CD14-positive monocyte (primary cell): ENCODE data around the gene TBL1XR1. TPM values are rescaled to one million over a fixed set of nuclear protein-coding genes. Genes with fewer than 3 reads are reported as not detected.

Experiments
- DNase-seq, 3 donors: peaks; one replicate each; pipeline ENCODE4 v3.0.0-alpha.2; 2011 to 2022
- H2AFZ ChIP-seq: 2 replicates; pipeline ENCODE4 v1.6.0; 2012; ENCODE audit warnings: mild to moderate bottlenecking, low read depth, low read length, inconsistent platforms; ENCODE audit not compliant: insufficient read depth, poor library complexity, severe bottlenecking
- H3K27ac ChIP-seq, 2 donors: 1 replicate in 1 of 2; 2 replicates in 1 of 2; pipeline ENCODE4 v1.5.1; 2012 to 2013; ENCODE audit warnings: low read length in 2 of 2, control low read depth in 1 of 2, inconsistent platforms in 1 of 2, low read depth in 1 of 2, mild to moderate bottlenecking in 1 of 2
- H3K27me3 ChIP-seq, 2 donors: one replicate each; pipeline versions ENCODE4 v1.6.0 to v1.6.1; 2011 to 2013; ENCODE audit warnings: low read length in 2 of 2; ENCODE audit not compliant: control insufficient read depth in 2 of 2, insufficient read depth in 2 of 2
- H3K36me3 ChIP-seq, 2 donors: replicated peaks in 1 of 2; 1 replicate in 1 of 2; 2 replicates in 1 of 2; pipeline versions ENCODE4 v1.5.1 to v1.6.1; 2012 to 2013; ENCODE audit warnings: low read length in 2 of 2, control low read depth in 1 of 2, inconsistent platforms in 1 of 2, mild to moderate bottlenecking in 1 of 2; ENCODE audit not compliant: insufficient read depth in 2 of 2, control insufficient read depth in 1 of 2
- H3K4me1 ChIP-seq, 2 donors: 1 replicate in 1 of 2; 2 replicates in 1 of 2; pipeline versions ENCODE4 v1.5.1 to v1.6.1; 2012 to 2013; ENCODE audit warnings: low read length in 2 of 2, control low read depth in 1 of 2, inconsistent platforms in 1 of 2, mild to moderate bottlenecking in 1 of 2, moderate library complexity in 1 of 2; ENCODE audit not compliant: insufficient read depth in 2 of 2, control insufficient read depth in 1 of 2
- H3K4me2 ChIP-seq: replicated peaks from 2 replicates; pipeline ENCODE3; 2012; ENCODE audit warnings: low read length, moderate library complexity, mild to moderate bottlenecking; ENCODE audit not compliant: poor library complexity, severe bottlenecking; ENCODE audit errors: extremely low read depth
- H3K4me3 ChIP-seq, 3 experiments: fragments of 200-600 bp in 1 of 3; sonication (generic) in 1 of 3; replicated peaks in 1 of 3; 1 replicate in 2 of 3; 2 replicates in 1 of 3; pipeline ENCODE4 v1.5.1; 2011 to 2013; ENCODE audit warnings: low read length in 3 of 3, mild to moderate bottlenecking in 3 of 3, control low read depth in 2 of 3, low read depth in 2 of 3, inconsistent platforms in 1 of 3, moderate library complexity in 1 of 3
- H3K79me2 ChIP-seq: 2 replicates; pipeline ENCODE4 v1.6.0; 2012; ENCODE audit warnings: mild to moderate bottlenecking, control low read depth, inconsistent platforms, low read length, moderate library complexity; ENCODE audit not compliant: insufficient read depth
- H3K9ac ChIP-seq: 2 replicates; pipeline ENCODE4 v1.6.0; 2017; ENCODE audit warnings: low read length, mild to moderate bottlenecking; ENCODE audit not compliant: insufficient read depth, poor library complexity, severe bottlenecking
- H3K9me3 ChIP-seq, 2 donors: replicated peaks in 1 of 2; 1 replicate in 1 of 2; 2 replicates in 1 of 2; pipeline versions ENCODE4 v1.5.1 to v1.6.1; 2012 to 2013; ENCODE audit warnings: low read length in 2 of 2, control low read depth in 1 of 2; ENCODE audit not compliant: control insufficient read depth in 1 of 2, insufficient read depth in 1 of 2
- H4K20me1 ChIP-seq: 2 replicates; pipeline ENCODE4 v1.6.0; 2012; ENCODE audit warnings: mild to moderate bottlenecking, low read length, control low read depth, moderate library complexity; ENCODE audit not compliant: insufficient read depth
- H3K27ac Mint-ChIP-seq, 7 donors: one replicate each; pipeline ENCODE4 v1.8.0; 2020; ENCODE audit warnings: mild to moderate bottlenecking in 7 of 7, mixed read lengths in 7 of 7, moderate library complexity in 6 of 7, inconsistent platforms in 2 of 7
- H3K27me3 Mint-ChIP-seq, 3 donors: one replicate each; pipeline ENCODE4 v1.8.0; 2021 to 2022; ENCODE audit warnings: low read depth in 3 of 3, mild to moderate bottlenecking in 3 of 3, mixed read lengths in 3 of 3, moderate library complexity in 3 of 3, inconsistent platforms in 1 of 3
- H3K36me3 Mint-ChIP-seq, 2 donors: one replicate each; pipeline ENCODE4 v1.8.0; 2020; ENCODE audit warnings: mixed read lengths in 2 of 2, inconsistent platforms in 1 of 2, mild to moderate bottlenecking in 1 of 2
- H3K4me1 Mint-ChIP-seq: one replicate; pipeline ENCODE4 v1.8.0; 2020; ENCODE audit warnings: mild to moderate bottlenecking, mixed read lengths
- H3K4me3 Mint-ChIP-seq, 2 donors: one replicate each; pipeline ENCODE4 v1.8.0; 2020; ENCODE audit warnings: mild to moderate bottlenecking in 2 of 2, mixed read lengths in 2 of 2, moderate library complexity in 1 of 2
- H3K9me3 Mint-ChIP-seq, 7 donors: one replicate each; pipeline ENCODE4 v1.8.0; 2020 to 2022; ENCODE audit warnings: mixed read lengths in 7 of 7, mild to moderate bottlenecking in 6 of 7, moderate library complexity in 6 of 7, inconsistent platforms in 2 of 7
- CTCF ChIP-seq: fragments of 200-600 bp; IDR thresholded peaks from one replicate; pipeline ENCODE4 v1.8.0; 2022; ENCODE audit warnings: antibody characterized with exemption, mild to moderate bottlenecking
- WGBS: methylation state at CpG from one replicate; pipeline ENCODE4 v1.1.5; 2013; ENCODE audit warnings: missing lambda C conversion rate; ENCODE audit not compliant: insufficient coverage; 5-methylcytosine and 5-hydroxymethylcytosine counted together
- intact Hi-C, 2 donors: fragments of 100-400 bp; cut with micrococcal nuclease; formaldehyde crosslinking; loops; one replicate each; pipeline versions ENCODE4 v1.15.0 to v1.15.1; 2023
- polyA plus RNA-seq, 3 donors: library from polyadenylated mRNA; depleted of rRNA in 1 of 3; unstranded in 2 of 3; stranded (reverse) in 1 of 3; fragments of 300-500 nt in 2 of 3; fragments of >200 nt in 1 of 3; fragmentation: Illumina TruSeq in 2 of 3; gene quantifications; 1 replicate in 2 of 3; 2 replicates in 1 of 3; pipeline ENCODE4 v1.2.3, GENCODE V29; 2012 to 2021

TBL1XR1 gene
- polyA plus RNA-seq, 3 donors = 10.2 to 20.4 (median 18.3) TPM

GRCh38 chr3:177180506-177180905 is 16.8 kb downstream of the TBL1XR1 start:
- intact Hi-C loops = no loop called here
- no peak overlapping the region for H2AFZ ChIP-seq
- Mint-ChIP-seq H3K9me3 (no peaks in the 10 kb centered on the region), H3K36me3 (peaks cover 0 to 9% of the 10 kb centered on the region in 2 donors), H3K27me3 (peaks cover 0 to 3% (median 0%) of the 10 kb centered on the region in 3 donors), H3K4me1 (peaks cover 42% of the 10 kb centered on the region), H3K4me3 (no peak overlapping the region), H3K27ac (peak overlapping the region in 4 of 7 donors; percentile 30 to 58 (median 53))
- H4K20me1 ChIP-seq = peaks cover 92% of the 10 kb centered on the region
- DNase-seq = no peak
- no peaks in the 10 kb centered on the region for H3K36me3 ChIP-seq
- 100% methylated on average over 1 of the region's 5 CpGs for WGBS
- no peak overlapping the region for H3K4me2 ChIP-seq
- no peaks in the 10 kb centered on the region for H3K4me1 ChIP-seq
- no peak overlapping the region for H3K4me3 ChIP-seq
- H3K9me3 ChIP-seq = no peaks in the 10 kb centered on the region
- peaks cover 100% of the 10 kb centered on the region for H3K79me2 ChIP-seq
- no peak overlapping the region for H3K9ac ChIP-seq
- TF ChIP-seq CTCF = no peak
- H3K27me3 ChIP-seq = no peaks in the 10 kb centered on the region
- H3K27ac ChIP-seq = peak overlapping the region in 1 of 2 donors; percentile 36

GRCh38 chr3:177179281-177180067 is 17.8 kb downstream of the TBL1XR1 start:
- TF ChIP-seq CTCF = no peak
- H3K27ac ChIP-seq = peak overlapping the region in 1 of 2 donors; percentile 45
- Mint-ChIP-seq H3K27me3 (peaks cover 0 to 3% (median 0%) of the 10 kb centered on the region in 3 donors), H3K4me3 (no peak overlapping the region), H3K4me1 (peaks cover 40% of the 10 kb centered on the region), H3K36me3 (peaks cover 0 to 9% of the 10 kb centered on the region in 2 donors), H3K9me3 (no peaks in the 10 kb centered on the region), H3K27ac (peak overlapping the region in 2 of 7 donors; percentile 6 to 12)
- peaks cover 92% of the 10 kb centered on the region for H4K20me1 ChIP-seq
- peaks cover 100% of the 10 kb centered on the region for H3K79me2 ChIP-seq
- H3K9ac ChIP-seq = no peak overlapping the region
- peaks cover 0 to 2% of the 10 kb centered on the region in 2 donors for H3K4me1 ChIP-seq
- no peaks in the 10 kb centered on the region for H3K27me3 ChIP-seq
- no peak for DNase-seq
- H3K4me3 ChIP-seq = no peak overlapping the region
- H2AFZ ChIP-seq = no peak overlapping the region
- 94% methylated on average over 6 of the region's 10 CpGs for WGBS
- intact Hi-C loops = no loop called here
- H3K9me3 ChIP-seq = no peaks in the 10 kb centered on the region
- no peak overlapping the region for H3K4me2 ChIP-seq
- H3K36me3 ChIP-seq = no peaks in the 10 kb centered on the region
